Breast epithelium (tissue), 4 donors: ENCODE data around the gene UNKL. TPM values are rescaled to one million over a fixed set of nuclear protein-coding genes. Genes with fewer than 3 reads are reported as not detected.

Source experiments
- DNase-seq, 2 donors: peaks; one replicate each; pipeline ENCODE4 v3.0.0-alpha.2; 2019; ENCODE audit warnings: low spot score in 2 of 2
- H3K27ac ChIP-seq, 2 donors: fragments of 200-600 bp; sonication (generic) in 1 of 2; one replicate each; pipeline ENCODE4 v1.5.1; 2016 to 2019; ENCODE audit warnings: mild to moderate bottlenecking in 1 of 2
- H3K27me3 ChIP-seq, 2 donors: fragments of 200-600 bp; sonication (generic) in 1 of 2; one replicate each; pipeline versions ENCODE4 v1.5.1 to v1.6.0; 2017 to 2019; ENCODE audit warnings: control low read depth in 1 of 2, mild to moderate bottlenecking in 1 of 2
- H3K36me3 ChIP-seq: fragments of 200-600 bp; one replicate; pipeline ENCODE4 v1.5.1; 2019
- H3K4me1 ChIP-seq, 2 donors: fragments of 200-600 bp; sonication (generic); one replicate each; pipeline ENCODE4 v1.5.1; 2016 to 2019; ENCODE audit warnings: control low read depth in 1 of 2
- H3K4me3 ChIP-seq, 3 donors: fragments of 200-600 bp; sonication (generic); 1 replicate in 2 of 3; 2 replicates in 1 of 3; pipeline ENCODE4 v1.5.1; 2016 to 2019; ENCODE audit warnings: mild to moderate bottlenecking in 3 of 3, moderate library complexity in 2 of 3
- H3K9me3 ChIP-seq, 2 donors: fragments of 200-600 bp; sonication (generic) in 1 of 2; one replicate each; pipeline ENCODE4 v1.5.1; 2016 to 2019; ENCODE audit warnings: control low read depth in 1 of 2
- CTCF ChIP-seq, 3 donors: fragments of 450-650 bp; IDR thresholded peaks; one replicate each; pipeline ENCODE4 v1.5.1; 2016 to 2017; ENCODE audit warnings: antibody characterized with exemption in 3 of 3, mild to moderate bottlenecking in 3 of 3, moderate library complexity in 3 of 3
- POLR2A ChIP-seq: fragments of 450-650 bp; IDR thresholded peaks from one replicate; pipeline ENCODE4 v1.6.1; 2016; ENCODE audit warnings: antibody characterized with exemption, mild to moderate bottlenecking, moderate library complexity
- POLR2AphosphoS5 ChIP-seq, 3 donors: sonication (generic); formaldehyde crosslinking; IDR thresholded peaks; one replicate each; pipeline ENCODE4 v1.6.1; 2017; ENCODE audit warnings: antibody characterized with exemption in 3 of 3
- intact Hi-C: fragments of 100-400 bp; cut with DNase I; formaldehyde crosslinking; loops from one replicate; pipeline ENCODE4 v1.15.1; 2023; ENCODE audit warnings: low total_unique reads
- total RNA-seq, 3 donors: library from RNA; depleted of rRNA; stranded (reverse); fragments of >200 nt; gene quantifications; one replicate each; pipeline ENCODE4 v1.1.0, GENCODE V29; 2016

The UNKL gene
- total RNA-seq, 3 donors from 2014 or later: 18.6 to 28.5 (median 27.5) TPM

GRCh38 chr16:1338855-1339675 lies 75.4 kb downstream of the UNKL start:
- no peak overlapping the region for H3K27ac ChIP-seq
- no peaks in the 10 kb centered on the region for H3K9me3 ChIP-seq
- intact Hi-C loops: no loop called here
- peaks cover 5 to 11% of the 10 kb centered on the region in 2 donors for H3K4me1 ChIP-seq
- H3K27me3 ChIP-seq: peaks cover 0 to 19% of the 10 kb centered on the region in 2 donors
- TF ChIP-seq POLR2AphosphoS5 (IDR thresholded peaks at IDR 0.05): no peak
- TF ChIP-seq POLR2A: no peak
- TF ChIP-seq CTCF (IDR thresholded peaks at IDR 0.05): no peak
- no peak overlapping the region for H3K4me3 ChIP-seq
- DNase-seq: no peak
- H3K36me3 ChIP-seq: no peaks in the 10 kb centered on the region

- intact Hi-C loops: no loop called here
- Histone ChIP-seq H3K36me3 (no peaks in the 10 kb centered on the region), H3K4me3 (no peak overlapping the region), H3K4me1 (peaks cover 11 to 16% of the 10 kb centered on the region in 2 donors), H3K9me3 (no peaks in the 10 kb centered on the region), H3K27ac (no peak overlapping the region), H3K27me3 (peaks cover 6 to 28% of the 10 kb centered on the region in 2 donors)
- DNase-seq: no peak
- no peak for TF ChIP-seq POLR2AphosphoS5 (IDR thresholded peaks at IDR 0.05)
- no peak for TF ChIP-seq POLR2A
- TF ChIP-seq CTCF (IDR thresholded peaks at IDR 0.05): no peak
Measured at GRCh38 chr16:1338119-1338730, 76.3 kb downstream of the UNKL start.

- TF ChIP-seq POLR2AphosphoS5 (IDR thresholded peaks at IDR 0.05): no peak
- no peak for TF ChIP-seq POLR2A
- TF ChIP-seq CTCF (IDR thresholded peaks at IDR 0.05): no peak
Measured at GRCh38 chr16:1337486-1337885, 77.0 kb downstream of the UNKL start.

GRCh38 chr16:1336619-1337018 lies 77.9 kb downstream of the UNKL start:
- no peak overlapping the region for H3K27ac ChIP-seq
- H3K9me3 ChIP-seq: no peaks in the 10 kb centered on the region
- peaks cover 22% of the 10 kb centered on the region in 2 donors for H3K4me1 ChIP-seq
- no peak overlapping the region for H3K4me3 ChIP-seq
- no peak for DNase-seq
- intact Hi-C loops: no loop called here
- no peaks in the 10 kb centered on the region for H3K36me3 ChIP-seq
- H3K27me3 ChIP-seq: peaks cover 6 to 37% of the 10 kb centered on the region in 2 donors
- TF ChIP-seq CTCF (IDR thresholded peaks at IDR 0.05) (no peak), POLR2AphosphoS5 (IDR thresholded peaks at IDR 0.05) (no peak), POLR2A (no peak)

More at GRCh38 chr16:1337486-1337885, 77.0 kb downstream of the UNKL start:
- intact Hi-C loops: no loop called here
- Histone ChIP-seq H3K4me3 (no peak overlapping the region), H3K4me1 (peaks cover 13 to 15% of the 10 kb centered on the region in 2 donors), H3K27me3 (peaks cover 6 to 35% of the 10 kb centered on the region in 2 donors), H3K9me3 (no peaks in the 10 kb centered on the region), H3K36me3 (no peaks in the 10 kb centered on the region), H3K27ac (no peak overlapping the region)
- no peak for DNase-seq

GRCh38 chr16:1335996-1336395 lies 78.5 kb downstream of the UNKL start:
- no peak overlapping the region for H3K27ac ChIP-seq
- no peaks in the 10 kb centered on the region for H3K36me3 ChIP-seq
- peaks cover 22 to 26% of the 10 kb centered on the region in 2 donors for H3K4me1 ChIP-seq
- DNase-seq: no peak
- peaks cover 6 to 37% of the 10 kb centered on the region in 2 donors for H3K27me3 ChIP-seq
- intact Hi-C loops: no loop called here
- H3K4me3 ChIP-seq: no peak overlapping the region
- TF ChIP-seq CTCF (IDR thresholded peaks at IDR 0.05) (no peak), POLR2A (no peak), POLR2AphosphoS5 (IDR thresholded peaks at IDR 0.05) (no peak)
- H3K9me3 ChIP-seq: no peaks in the 10 kb centered on the region
